ENCODE results near the gene KLHL24. TPM values are rescaled to one million over a fixed set of nuclear protein-coding genes. Genes with fewer than 3 reads are reported as not detected.

The KLHL24 gene
- total RNA-seq, result 20.2 and 80.7 TPM in 2 replicates

GRCh38 chr3:183635431-183636220 is at the start of gene KLHL24:
Gene KLHL24, plus strand, starts transcription at chr3:183635623. Its CDS starts 14,734 bp downstream, at chr3:183650357.

GRCh38 chr3:183697610-183698317 is 62.3 kb downstream of the KLHL24 start, which contains the start of gene YEATS2:
Gene YEATS2, plus strand, starts transcription at chr3:183697797. Its CDS starts 17,366 bp downstream, at chr3:183715163.

Other genes starting within 250 kb of the KLHL24 start
- 0.52 and 1.4 TPM in 2 replicates for gene MCF2L2, start 207.0 kb upstream of the KLHL24 start, total RNA-seq
- under 0.01 TPM in 1 of 2 replicates, not detected in the other for gene KLHL6, start 79.9 kb upstream of the KLHL24 start, total RNA-seq
- 25.1 and 33.2 TPM in 2 replicates for gene YEATS2, start 62.2 kb downstream of the KLHL24 start, total RNA-seq
- 1.4 and 3.5 TPM in 2 replicates for gene MAP6D1, start 190.0 kb downstream of the KLHL24 start, total RNA-seq
- 45.5 and 58.1 TPM in 2 replicates for gene PARL, start 249.3 kb downstream of the KLHL24 start, total RNA-seq

All from epithelial cell of alveolus of lung (primary cell).